IPS-20b (cell line): Measurements from ENCODE around the gene PRKAG1.
A peak's percentile ranks its signal among the peaks of the same experiment; 100 is the strongest.

Experiments
- H3K27ac ChIP-seq: one replicate; pipeline ENCODE4 v1.5.1; 2013; ENCODE audit warnings: low read length
- H3K27me3 ChIP-seq: 2 replicates; pipeline ENCODE4 v1.6.1; 2013; ENCODE audit warnings: mild to moderate bottlenecking, low read length, inconsistent platforms; ENCODE audit not compliant: insufficient read depth
- H3K36me3 ChIP-seq: 2 replicates; pipeline ENCODE4 v1.6.1; 2013; ENCODE audit warnings: low read depth, mild to moderate bottlenecking, inconsistent platforms, low read length, moderate library complexity; ENCODE audit not compliant: insufficient read depth
- H3K4me1 ChIP-seq: 2 replicates; pipeline ENCODE4 v1.6.1; 2013; ENCODE audit warnings: mild to moderate bottlenecking, control low read depth, inconsistent platforms, low read length, moderate library complexity; ENCODE audit not compliant: insufficient read depth
- H3K4me3 ChIP-seq: 2 replicates; pipeline ENCODE4 v1.5.1; 2013; ENCODE audit warnings: mild to moderate bottlenecking, low read length, inconsistent platforms
- H3K9ac ChIP-seq: 2 replicates; pipeline ENCODE4 v1.6.1; 2013; ENCODE audit warnings: low read depth, mild to moderate bottlenecking, inconsistent platforms, low read length, moderate library complexity
- H3K9me3 ChIP-seq: 2 replicates; pipeline ENCODE4 v1.6.1; 2013; ENCODE audit warnings: mild to moderate bottlenecking, low read depth, low read length, inconsistent platforms; ENCODE audit not compliant: insufficient read depth

The PRKAG1 gene

DNA sequence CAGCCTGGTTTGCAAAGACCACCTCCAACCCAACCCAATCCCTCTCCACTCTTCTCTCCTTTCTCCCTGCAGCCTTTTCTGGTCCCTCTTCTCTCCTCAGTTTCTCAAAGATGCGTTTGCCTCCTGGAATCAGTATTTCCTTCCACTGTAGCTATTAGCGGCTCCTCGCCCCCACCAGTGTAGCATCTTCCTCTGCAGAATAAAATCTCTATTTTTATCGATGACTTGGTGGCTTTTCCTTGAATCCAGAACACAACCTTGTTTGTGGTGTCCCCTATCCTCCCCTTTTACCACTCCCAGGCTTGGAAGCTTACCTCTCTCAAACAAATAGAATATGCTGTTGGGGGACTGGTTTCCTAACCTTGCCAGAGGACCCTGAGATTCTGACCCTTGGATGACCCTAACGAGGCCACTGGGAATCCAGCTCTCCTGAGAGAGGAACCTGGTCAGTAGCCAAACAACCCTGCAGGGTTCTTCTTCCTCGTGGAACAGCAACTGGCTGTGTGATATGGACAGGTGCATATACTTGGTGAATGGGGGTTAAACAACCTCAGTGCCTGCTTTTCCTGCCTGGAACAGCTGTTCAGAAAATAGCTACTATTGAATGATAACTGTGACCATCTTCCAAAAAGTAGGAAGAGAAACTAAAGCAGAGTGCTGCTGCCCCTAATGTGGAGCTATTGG lies 36.0 kb downstream of the PRKAG1 start:
- H3K9me3 ChIP-seq, result peaks cover 11% of the 10 kb centered on the region; the same call in 1 of the 2 replicates
- H3K27ac ChIP-seq, result no peak overlapping the region
- no peaks in the 10 kb centered on the region for H3K36me3 ChIP-seq
- H3K4me1 ChIP-seq, result peaks cover 5% of the 10 kb centered on the region; the same call in 1 of the 2 replicates
- peaks cover 99% of the 10 kb centered on the region for H3K27me3 ChIP-seq
- no peak overlapping the region for H3K9ac ChIP-seq
- no peak overlapping the region for H3K4me3 ChIP-seq

DNA sequence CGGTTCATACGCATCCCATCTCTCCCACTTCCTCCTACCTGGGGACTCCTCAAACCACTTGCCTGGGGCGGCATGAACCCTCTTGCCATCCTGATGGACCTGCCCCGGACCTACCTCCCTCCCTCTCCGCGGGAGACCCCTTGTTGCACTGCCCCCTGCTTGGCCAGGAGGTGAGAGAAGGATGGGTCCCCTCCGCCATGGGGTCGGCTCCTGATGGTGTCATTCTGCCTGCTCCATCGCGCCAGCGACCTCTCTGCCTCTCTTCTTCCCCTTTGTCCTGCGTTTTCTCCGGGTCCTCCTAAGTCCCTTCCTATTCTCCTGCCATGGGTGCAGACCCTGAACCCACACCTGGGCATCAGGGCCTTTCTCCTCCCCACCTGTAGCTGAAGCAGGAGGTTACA lies 36.8 kb downstream of the PRKAG1 start:
- H3K36me3 ChIP-seq, result no peaks in the 10 kb centered on the region
- H3K9ac ChIP-seq, result no peak overlapping the region
- H3K4me3 ChIP-seq, result peak overlapping the region; percentile 59; the same call in 1 of the 2 replicates
- H3K4me1 ChIP-seq, result peaks cover 5% of the 10 kb centered on the region; the same call in 1 of the 2 replicates
- no peak overlapping the region for H3K27ac ChIP-seq
- peaks cover 11% of the 10 kb centered on the region; the same call in 1 of the 2 replicates for H3K9me3 ChIP-seq
- peaks cover 99% of the 10 kb centered on the region for H3K27me3 ChIP-seq

DNA sequence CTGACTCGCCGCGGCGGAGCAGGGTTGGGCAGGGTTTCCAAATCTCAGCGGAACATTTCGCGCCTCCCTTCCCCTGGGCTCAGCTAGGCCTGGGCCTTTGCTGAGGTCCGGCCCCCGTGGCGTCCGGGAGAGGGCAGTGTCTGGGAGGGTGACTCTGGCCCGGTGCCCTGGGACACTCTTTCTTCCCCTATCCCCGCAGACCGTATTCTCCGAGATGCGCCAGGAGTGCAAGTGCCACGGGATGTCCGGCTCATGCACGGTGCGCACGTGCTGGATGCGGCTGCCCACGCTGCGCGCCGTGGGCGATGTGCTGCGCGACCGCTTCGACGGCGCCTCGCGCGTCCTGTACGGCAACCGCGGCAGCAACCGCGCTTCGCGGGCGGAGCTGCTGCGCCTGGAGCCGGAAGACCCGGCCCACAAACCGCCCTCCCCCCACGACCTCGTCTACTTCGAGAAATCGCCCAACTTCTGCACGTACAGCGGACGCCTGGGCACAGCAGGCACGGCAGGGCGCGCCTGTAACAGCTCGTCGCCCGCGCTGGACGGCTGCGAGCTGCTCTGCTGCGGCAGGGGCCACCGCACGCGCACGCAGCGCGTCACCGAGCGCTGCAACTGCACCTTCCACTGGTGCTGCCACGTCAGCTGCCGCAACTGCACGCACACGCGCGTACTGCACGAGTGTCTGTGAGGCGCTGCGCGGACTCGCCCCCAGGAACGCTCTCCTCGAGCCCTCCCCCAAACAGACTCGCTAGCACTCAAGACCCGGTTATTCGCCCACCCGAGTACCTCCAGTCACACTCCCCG lies 37.4 kb downstream of the PRKAG1 start:
- Histone ChIP-seq H3K9me3 (peaks cover 11% of the 10 kb centered on the region; the same call in 1 of the 2 replicates), H3K27ac (no peak overlapping the region), H3K4me1 (peaks cover 5% of the 10 kb centered on the region; the same call in 1 of the 2 replicates), H3K27me3 (peaks cover 99% of the 10 kb centered on the region), H3K36me3 (no peaks in the 10 kb centered on the region), H3K4me3 (peak overlapping the region; percentile 59), H3K9ac (no peak overlapping the region)

DNA sequence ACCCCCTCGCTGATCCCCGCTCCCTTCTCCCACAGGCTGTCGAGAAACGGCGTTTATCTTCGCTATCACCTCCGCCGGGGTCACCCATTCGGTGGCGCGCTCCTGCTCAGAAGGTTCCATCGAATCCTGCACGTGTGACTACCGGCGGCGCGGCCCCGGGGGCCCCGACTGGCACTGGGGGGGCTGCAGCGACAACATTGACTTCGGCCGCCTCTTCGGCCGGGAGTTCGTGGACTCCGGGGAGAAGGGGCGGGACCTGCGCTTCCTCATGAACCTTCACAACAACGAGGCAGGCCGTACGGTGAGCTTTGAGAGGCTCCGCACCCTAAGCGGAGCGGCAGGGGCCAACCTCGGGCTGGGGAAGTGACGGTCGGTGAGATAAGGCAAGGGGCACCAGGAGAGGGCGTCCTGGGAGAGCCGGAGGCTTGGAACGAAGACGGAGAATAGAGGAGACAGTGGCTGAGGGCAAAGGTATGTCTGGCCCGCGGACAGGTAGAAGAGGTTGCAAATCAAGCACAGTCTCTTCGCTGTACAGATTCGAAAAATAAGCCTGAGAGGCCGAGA lies 38.1 kb downstream of the PRKAG1 start:
- H3K27ac ChIP-seq, result no peak overlapping the region
- H3K9me3 ChIP-seq, result peaks cover 11% of the 10 kb centered on the region; the same call in 1 of the 2 replicates
- peaks cover 99% of the 10 kb centered on the region for H3K27me3 ChIP-seq
- no peak overlapping the region for H3K9ac ChIP-seq
- peaks cover 5% of the 10 kb centered on the region; the same call in 1 of the 2 replicates for H3K4me1 ChIP-seq
- H3K4me3 ChIP-seq, result peak overlapping the region; percentile 59
- H3K36me3 ChIP-seq, result no peaks in the 10 kb centered on the region

DNA sequence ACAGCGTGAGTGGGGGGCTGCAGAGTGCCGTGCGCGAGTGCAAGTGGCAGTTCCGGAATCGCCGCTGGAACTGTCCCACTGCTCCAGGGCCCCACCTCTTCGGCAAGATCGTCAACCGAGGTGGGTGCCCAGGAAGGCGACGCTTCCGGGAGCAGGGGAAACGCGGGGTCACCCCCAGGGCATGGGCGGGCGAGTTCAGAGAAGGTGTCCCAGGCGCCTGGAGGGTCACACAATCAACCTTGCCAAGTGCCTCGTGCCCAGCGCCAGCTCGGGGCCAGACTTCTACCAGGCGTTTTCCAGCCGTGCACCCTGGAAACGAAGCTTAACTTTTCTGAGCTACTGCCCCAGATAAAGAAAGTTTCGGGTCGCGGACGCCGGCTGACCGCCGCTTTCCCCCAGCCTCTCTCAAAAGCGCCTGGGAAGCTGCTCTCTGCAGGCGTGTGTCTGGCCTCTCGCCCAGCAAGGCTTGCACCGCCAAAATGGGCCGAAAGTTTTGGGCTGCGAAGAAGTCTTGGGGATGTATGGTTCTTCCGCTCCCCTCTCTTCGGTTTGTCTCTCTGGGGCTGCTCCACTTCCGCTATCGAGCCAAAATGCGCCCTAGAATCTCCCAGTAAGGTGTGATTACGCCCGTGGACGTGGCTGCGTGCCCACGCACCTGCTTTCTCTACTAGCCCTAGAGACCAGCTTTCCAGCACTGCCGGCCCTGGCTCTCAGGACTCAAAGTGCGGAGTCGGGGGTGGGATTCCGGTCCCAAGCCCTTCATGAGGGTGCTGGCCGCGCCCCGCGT lies 38.8 kb downstream of the PRKAG1 start:
- Histone ChIP-seq H3K4me3 (peak overlapping the region; percentile 59), H3K4me1 (peaks cover 5% of the 10 kb centered on the region; the same call in 1 of the 2 replicates), H3K27ac (no peak overlapping the region), H3K9me3 (peaks cover 11% of the 10 kb centered on the region; the same call in 1 of the 2 replicates), H3K27me3 (peaks cover 99% of the 10 kb centered on the region), H3K9ac (no peak overlapping the region), H3K36me3 (no peaks in the 10 kb centered on the region)

DNA sequence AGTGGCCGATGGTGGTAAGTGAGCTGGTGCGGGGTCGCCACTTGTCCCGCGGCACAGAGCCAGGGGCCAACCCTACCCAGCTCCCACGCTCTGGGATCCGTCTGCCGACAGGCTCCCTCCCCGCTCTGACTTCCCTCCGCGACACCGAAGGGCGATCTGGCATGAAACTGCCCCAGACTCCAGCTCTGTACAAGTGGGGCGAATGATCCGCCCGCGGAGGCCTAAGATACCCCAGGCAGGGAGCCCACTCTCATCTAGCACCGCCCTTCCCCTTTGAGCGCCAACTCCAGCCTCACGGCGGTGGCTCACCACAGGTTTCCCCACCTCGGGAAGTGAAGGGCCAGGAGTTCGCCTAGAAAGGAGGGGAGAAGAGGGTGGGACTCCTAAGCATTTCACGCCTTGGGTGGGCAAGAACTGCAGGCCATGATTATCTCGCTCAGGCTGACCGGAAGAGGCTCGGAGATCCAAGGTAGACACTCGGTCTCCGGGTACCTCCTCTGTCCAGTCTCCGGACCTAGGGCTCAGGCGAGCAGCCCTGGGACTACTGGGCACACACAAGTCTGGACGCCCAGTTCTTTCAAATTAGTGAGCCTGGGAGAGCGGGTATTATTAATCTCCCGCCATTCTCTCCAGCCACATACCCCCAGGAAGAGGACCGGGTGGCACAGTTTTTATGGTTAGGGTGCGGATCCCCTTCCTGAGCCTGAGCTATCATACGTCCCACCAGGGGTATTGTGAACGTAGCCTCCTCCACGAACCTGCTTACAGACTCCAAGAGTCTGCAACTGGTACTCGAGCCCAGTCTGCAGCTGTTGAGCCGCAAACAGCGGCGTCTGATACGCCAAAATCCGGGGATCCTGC lies 39.6 kb downstream of the PRKAG1 start:
- H3K36me3 ChIP-seq, result no peaks in the 10 kb centered on the region
- peaks cover 99% of the 10 kb centered on the region for H3K27me3 ChIP-seq
- H3K9me3 ChIP-seq, result peaks cover 11% of the 10 kb centered on the region; the same call in 1 of the 2 replicates
- H3K9ac ChIP-seq, result no peak overlapping the region
- no peak overlapping the region for H3K27ac ChIP-seq
- peak overlapping the region; percentile 38 for H3K4me3 ChIP-seq
- H3K4me1 ChIP-seq, result peaks cover 5% of the 10 kb centered on the region; the same call in 1 of the 2 replicates

DNA sequence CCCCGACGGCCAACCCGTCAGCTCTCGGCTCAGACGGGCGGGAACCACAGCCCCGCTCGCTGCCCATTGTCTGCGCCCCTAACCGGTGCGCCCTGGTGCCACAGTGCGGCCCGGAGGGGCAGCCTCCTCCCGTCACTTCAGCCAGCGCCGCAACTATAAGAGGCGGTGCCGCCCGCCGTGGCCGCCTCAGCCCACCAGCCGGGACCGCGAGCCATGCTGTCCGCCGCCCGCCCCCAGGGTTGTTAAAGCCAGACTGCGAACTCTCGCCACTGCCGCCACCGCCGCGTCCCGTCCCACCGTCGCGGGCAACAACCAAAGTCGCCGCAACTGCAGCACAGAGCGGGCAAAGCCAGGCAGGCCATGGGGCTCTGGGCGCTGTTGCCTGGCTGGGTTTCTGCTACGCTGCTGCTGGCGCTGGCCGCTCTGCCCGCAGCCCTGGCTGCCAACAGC lies 40.3 kb downstream of the PRKAG1 start, which contains the start of gene WNT1:
Gene WNT1, plus strand, starts transcription at position 32 of the 450 bp plus-strand sequence. Its CDS starts 329 bp downstream, at position 361.
- Histone ChIP-seq H3K36me3 (no peaks in the 10 kb centered on the region), H3K27me3 (peaks cover 99% of the 10 kb centered on the region), H3K9ac (no peak within 1 kb of the TSS), H3K4me3 (peak within 1 kb of the TSS; percentile 38), H3K27ac (no peak within 1 kb of the TSS), H3K9me3 (peaks cover 11% of the 10 kb centered on the region; the same call in 1 of the 2 replicates), H3K4me1 (peaks cover 5% of the 10 kb centered on the region; the same call in 1 of the 2 replicates)

DNA sequence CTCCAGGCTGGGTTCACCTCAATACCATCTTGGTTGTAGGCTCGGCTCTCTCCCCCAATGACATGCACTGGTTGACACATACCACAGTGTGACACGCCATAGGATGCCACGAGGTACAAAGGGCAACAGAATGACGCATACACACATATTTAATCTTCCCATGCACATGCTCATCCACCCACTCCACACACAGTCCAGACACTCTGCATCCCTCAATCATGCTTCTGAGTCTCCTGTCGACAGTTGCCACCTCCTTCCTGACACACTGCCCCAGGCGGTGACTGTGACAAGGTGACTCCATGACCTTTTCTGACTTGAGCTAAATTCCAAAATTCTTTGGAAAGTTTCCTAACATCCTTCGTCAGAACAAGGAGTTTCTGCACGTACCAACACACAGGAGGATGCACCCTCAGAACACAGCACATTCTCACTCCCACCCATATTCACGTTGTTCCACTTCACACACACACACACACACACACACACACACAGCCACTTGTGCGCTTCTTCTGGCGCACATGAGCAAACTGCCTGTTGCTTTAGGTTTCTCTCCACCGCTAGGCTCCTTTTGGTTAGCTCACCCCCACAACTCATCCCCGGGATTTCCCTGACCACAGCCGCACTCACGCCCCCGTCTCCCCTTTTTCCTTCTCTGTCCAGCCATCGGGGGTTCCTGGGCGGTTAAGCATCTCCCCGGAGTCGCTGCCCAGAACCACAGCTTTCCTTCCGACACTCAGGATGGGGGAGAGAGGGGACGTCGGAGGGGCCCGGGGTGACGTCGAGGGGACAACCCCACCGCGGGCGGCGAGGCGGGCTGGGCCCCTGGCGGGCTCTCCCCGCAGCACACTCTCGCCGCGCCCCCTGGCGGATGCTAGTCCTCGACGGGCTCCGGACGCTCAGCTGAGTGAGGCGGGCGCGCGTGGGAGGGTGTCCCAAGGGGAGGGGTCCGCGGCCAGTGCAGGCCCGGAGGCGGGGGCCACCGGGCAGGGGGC lies 41.0 kb downstream of the PRKAG1 start:
- Histone ChIP-seq H3K9me3 (peaks cover 14% of the 10 kb centered on the region; the same call in 1 of the 2 replicates), H3K4me3 (no peak overlapping the region), H3K36me3 (no peaks in the 10 kb centered on the region), H3K27me3 (peaks cover 100% of the 10 kb centered on the region), H3K27ac (no peak overlapping the region), H3K9ac (no peak overlapping the region), H3K4me1 (peaks cover 5% of the 10 kb centered on the region; the same call in 1 of the 2 replicates)

DNA sequence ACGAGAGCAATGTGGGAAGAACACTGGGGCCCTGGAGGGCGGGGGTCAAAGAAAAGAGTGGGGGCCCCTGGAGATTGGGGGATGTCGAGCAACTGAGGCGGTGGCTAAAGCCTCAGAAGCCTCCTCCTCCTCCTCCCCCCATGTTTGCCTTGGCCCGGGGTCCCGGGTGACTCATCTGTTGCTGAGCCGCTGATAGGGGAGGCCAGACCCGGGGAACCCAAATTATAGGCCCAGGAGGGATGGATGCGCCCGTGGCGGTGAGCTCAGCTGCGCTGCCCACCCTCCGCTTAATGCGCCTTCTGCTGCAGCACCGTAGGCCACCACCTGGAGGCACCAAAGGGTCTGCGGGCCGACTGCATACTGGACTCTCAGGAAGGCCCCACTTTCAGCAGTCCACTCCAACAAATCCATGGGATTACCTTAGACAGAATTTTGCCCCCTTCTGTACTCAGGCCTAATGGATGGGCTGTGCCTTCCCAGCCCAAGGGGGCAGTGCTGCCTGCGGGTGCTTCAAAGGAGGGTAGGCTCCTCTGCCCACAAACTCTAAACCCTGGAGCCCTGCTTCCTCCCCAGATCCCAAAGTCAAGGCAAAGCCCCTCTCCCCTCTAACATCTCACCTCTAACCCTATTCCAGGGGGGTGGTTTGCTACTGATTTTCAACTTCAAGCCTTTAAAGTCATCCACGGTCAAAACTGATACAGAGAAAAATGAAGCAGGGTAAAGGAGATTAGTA lies 44.5 kb downstream of the PRKAG1 start:
- H3K27ac ChIP-seq, result no peak overlapping the region
- peaks cover 100% of the 10 kb centered on the region for H3K27me3 ChIP-seq
- H3K4me1 ChIP-seq, result peaks cover 12% of the 10 kb centered on the region
- no peak overlapping the region for H3K4me3 ChIP-seq
- no peak overlapping the region for H3K9ac ChIP-seq
- peaks cover 7% of the 10 kb centered on the region; the same call in 1 of the 2 replicates for H3K9me3 ChIP-seq
- no peaks in the 10 kb centered on the region for H3K36me3 ChIP-seq
